Astrocyte (in vitro differentiated cells and primary cell): Measurements from ENCODE around the gene ULK4. TPM values are rescaled to one million over a fixed set of nuclear protein-coding genes. Genes with fewer than 3 reads are reported as not detected.

Experiments used
- DNase-seq: peaks from one replicate; pipeline ENCODE4 v3.0.0-alpha.2; 2010; ENCODE audit warnings: low read depth
- FAIRE-seq: peaks from 2 replicates; lab custom pipeline; 2011; peaks lifted over from hg19 to GRCh38; lab: Jason Lieb, UNC
- H2AFZ ChIP-seq: 2 replicates; pipeline ENCODE4 v1.6.0; 2012; ENCODE audit warnings: low read depth, low read length, inconsistent platforms
- H3K27ac ChIP-seq: 2 replicates; pipeline ENCODE4 v1.5.1; 2011; ENCODE audit warnings: low read depth, low read length, inconsistent platforms
- H3K27me3 ChIP-seq: 2 replicates; pipeline ENCODE4 v1.6.0; 2011; ENCODE audit warnings: low read length, inconsistent platforms; ENCODE audit not compliant: insufficient read depth
- H3K36me3 ChIP-seq: 2 replicates; pipeline ENCODE4 v1.5.1; 2011; ENCODE audit warnings: low read length, inconsistent platforms; ENCODE audit not compliant: insufficient read depth
- H3K4me1 ChIP-seq: 2 replicates; pipeline ENCODE4 v1.5.1; 2011; ENCODE audit warnings: low read length, inconsistent platforms; ENCODE audit not compliant: insufficient read depth
- H3K4me2 ChIP-seq: 2 replicates; pipeline ENCODE4 v1.6.0; 2012; ENCODE audit warnings: low read length, inconsistent platforms
- H3K4me3 ChIP-seq: 2 replicates; pipeline ENCODE4 v1.5.1; 2011; ENCODE audit warnings: low read depth, mild to moderate bottlenecking, low read length, inconsistent platforms; ENCODE audit not compliant: insufficient read depth
- H3K79me2 ChIP-seq: 2 replicates; pipeline ENCODE4 v1.6.0; 2012; ENCODE audit warnings: mild to moderate bottlenecking, low read length, inconsistent platforms; ENCODE audit not compliant: insufficient read depth
- H3K9ac ChIP-seq: 2 replicates; pipeline ENCODE4 v1.6.0; 2012; ENCODE audit warnings: mild to moderate bottlenecking, low read length, inconsistent platforms
- H3K9me3 ChIP-seq: 2 replicates; pipeline ENCODE4 v1.5.1; 2012; ENCODE audit warnings: low read depth, mild to moderate bottlenecking, low read length, inconsistent platforms; ENCODE audit not compliant: insufficient read depth
- H4K20me1 ChIP-seq: 2 replicates; pipeline ENCODE4 v1.6.0; 2012; ENCODE audit warnings: low read length, inconsistent platforms; ENCODE audit not compliant: insufficient read depth
- H3K27ac Mint-ChIP-seq: one replicate; pipeline ENCODE4 v1.8.0; 2021; ENCODE audit warnings: mild to moderate bottlenecking, mixed read lengths; ENCODE audit not compliant: unreplicated experiment
- H3K27me3 Mint-ChIP-seq: one replicate; pipeline ENCODE4 v1.8.0; 2021; ENCODE audit warnings: low read depth, mixed read lengths; ENCODE audit not compliant: unreplicated experiment
- H3K36me3 Mint-ChIP-seq: one replicate; pipeline ENCODE4 v1.8.0; 2021; ENCODE audit warnings: low read depth, mixed read lengths; ENCODE audit not compliant: unreplicated experiment
- H3K4me1 Mint-ChIP-seq: one replicate; pipeline ENCODE4 v1.8.0; 2021; ENCODE audit warnings: low read depth, mixed read lengths; ENCODE audit not compliant: unreplicated experiment
- H3K4me3 Mint-ChIP-seq: one replicate; pipeline ENCODE4 v1.8.0; 2021; ENCODE audit warnings: mild to moderate bottlenecking, moderate library complexity, mixed read lengths; ENCODE audit not compliant: unreplicated experiment
- H3K9me3 Mint-ChIP-seq: one replicate; pipeline ENCODE4 v1.8.0; 2021; ENCODE audit warnings: mild to moderate bottlenecking, mixed read lengths; ENCODE audit not compliant: unreplicated experiment
- EZH2 ChIP-seq: IDR thresholded peaks from 2 replicates; pipeline ENCODE4 v1.6.1; 2012; ENCODE audit warnings: mild to moderate bottlenecking, low read length, inconsistent platforms; ENCODE audit not compliant: insufficient read depth
- total RNA-seq: library from RNA; stranded (reverse); gene quantifications from 2 replicates; pipeline ENCODE4 v1.2.1, GENCODE V29; 2021
- TF ChIP-seq, protein P1 (sequence below): IDR thresholded peaks from 2 replicates; pipeline ENCODE4 v1.5.1; 2011; ENCODE audit warnings: low read depth, mild to moderate bottlenecking, inconsistent platforms, low read length, moderate library complexity; ENCODE audit not compliant: insufficient read depth

Gene ULK4
- total RNA-seq, 1 donor from 2014 or later, result 6.6 TPM

DNA sequence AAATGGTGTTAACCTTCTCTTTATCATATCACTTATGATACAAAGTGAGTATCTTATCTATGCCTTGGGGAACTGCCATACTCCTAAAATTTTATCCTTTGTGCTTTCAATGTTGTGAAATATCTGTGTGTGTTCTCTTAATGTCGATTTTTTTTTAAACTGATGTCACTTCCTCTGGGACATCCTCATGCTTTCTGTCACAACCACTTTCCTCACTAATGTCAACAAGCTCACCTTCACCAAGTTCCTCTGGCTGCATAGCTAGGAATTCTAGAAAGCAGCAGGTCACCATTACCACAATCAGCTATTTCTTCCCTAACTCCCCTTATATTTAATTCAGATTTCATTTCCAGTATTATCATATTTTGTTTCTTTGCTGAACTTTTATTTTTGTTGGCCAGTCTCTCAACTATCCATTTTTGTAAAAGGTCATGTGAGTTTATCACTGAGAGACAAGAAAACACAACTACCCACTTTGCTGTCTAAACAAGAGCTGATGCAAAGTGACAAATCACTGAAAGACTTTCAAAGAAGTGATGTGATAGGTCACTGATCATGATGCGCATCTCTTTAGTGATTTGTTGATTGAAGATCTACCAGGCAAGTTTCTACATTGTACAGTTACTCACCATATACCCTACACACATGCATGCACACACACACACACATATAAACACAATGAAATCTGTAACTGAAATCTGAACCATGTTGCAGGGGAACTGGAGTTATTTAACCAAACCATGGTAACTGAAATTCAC, 369.0 kb downstream of the ULK4 start:
- no peak for FAIRE-seq
- H3K9me3 Mint-ChIP-seq, result no peaks in the 10 kb centered on the region
- no peaks in the 10 kb centered on the region for H4K20me1 ChIP-seq
- no peak overlapping the region for H2AFZ ChIP-seq
- H3K27ac Mint-ChIP-seq, result no peak overlapping the region
- peaks cover 2% of the 10 kb centered on the region for H3K27me3 Mint-ChIP-seq
- H3K27ac ChIP-seq, result no peak overlapping the region
- no peak overlapping the region for H3K4me3 ChIP-seq
- no peaks in the 10 kb centered on the region for H3K9me3 ChIP-seq
- H3K4me1 Mint-ChIP-seq, result peaks cover 7% of the 10 kb centered on the region
- no peak overlapping the region for H3K4me2 ChIP-seq
- no peak for TF ChIP-seq EZH2
- TF ChIP-seq, protein P1, sequence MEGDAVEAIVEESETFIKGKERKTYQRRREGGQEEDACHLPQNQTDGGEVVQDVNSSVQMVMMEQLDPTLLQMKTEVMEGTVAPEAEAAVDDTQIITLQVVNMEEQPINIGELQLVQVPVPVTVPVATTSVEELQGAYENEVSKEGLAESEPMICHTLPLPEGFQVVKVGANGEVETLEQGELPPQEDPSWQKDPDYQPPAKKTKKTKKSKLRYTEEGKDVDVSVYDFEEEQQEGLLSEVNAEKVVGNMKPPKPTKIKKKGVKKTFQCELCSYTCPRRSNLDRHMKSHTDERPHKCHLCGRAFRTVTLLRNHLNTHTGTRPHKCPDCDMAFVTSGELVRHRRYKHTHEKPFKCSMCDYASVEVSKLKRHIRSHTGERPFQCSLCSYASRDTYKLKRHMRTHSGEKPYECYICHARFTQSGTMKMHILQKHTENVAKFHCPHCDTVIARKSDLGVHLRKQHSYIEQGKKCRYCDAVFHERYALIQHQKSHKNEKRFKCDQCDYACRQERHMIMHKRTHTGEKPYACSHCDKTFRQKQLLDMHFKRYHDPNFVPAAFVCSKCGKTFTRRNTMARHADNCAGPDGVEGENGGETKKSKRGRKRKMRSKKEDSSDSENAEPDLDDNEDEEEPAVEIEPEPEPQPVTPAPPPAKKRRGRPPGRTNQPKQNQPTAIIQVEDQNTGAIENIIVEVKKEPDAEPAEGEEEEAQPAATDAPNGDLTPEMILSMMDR, result no peak
- H3K36me3 ChIP-seq, result no peaks in the 10 kb centered on the region
- H3K36me3 Mint-ChIP-seq, result no peaks in the 10 kb centered on the region
- no peak overlapping the region for H3K4me3 Mint-ChIP-seq
- no peak for DNase-seq
- H3K9ac ChIP-seq, result no peak overlapping the region
- H3K79me2 ChIP-seq, result no peaks in the 10 kb centered on the region
- no peaks in the 10 kb centered on the region for H3K27me3 ChIP-seq
- H3K4me1 ChIP-seq, result no peaks in the 10 kb centered on the region

DNA sequence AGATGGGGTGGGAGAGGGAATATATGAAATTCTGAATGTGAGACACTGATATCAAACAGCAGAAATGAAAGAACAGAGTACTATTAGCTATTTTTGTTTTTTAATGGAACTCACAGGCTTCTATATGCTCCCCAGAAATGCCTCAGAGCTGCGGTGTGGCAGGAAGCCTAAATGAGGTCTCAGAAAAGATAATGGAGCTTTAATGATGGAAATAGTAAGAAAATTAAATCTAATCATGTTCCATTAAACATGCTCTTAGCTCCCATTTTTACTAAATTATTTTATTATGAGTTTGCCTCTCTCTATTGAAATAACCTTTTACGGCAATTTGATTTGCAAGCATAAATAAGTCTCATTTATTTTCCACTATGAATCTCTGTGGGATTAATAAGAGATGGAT, 378.9 kb downstream of the ULK4 start:
- no peaks in the 10 kb centered on the region for H3K79me2 ChIP-seq
- H4K20me1 ChIP-seq, result no peaks in the 10 kb centered on the region
- no peak overlapping the region for H3K4me3 Mint-ChIP-seq
- TF ChIP-seq, protein P1, result no peak
- no peak for TF ChIP-seq EZH2
- H3K9me3 Mint-ChIP-seq, result peaks cover 2% of the 10 kb centered on the region
- no peaks in the 10 kb centered on the region for H3K9me3 ChIP-seq
- H3K27me3 ChIP-seq, result no peaks in the 10 kb centered on the region
- no peak overlapping the region for H3K4me2 ChIP-seq
- no peak for DNase-seq
- no peak overlapping the region for H3K9ac ChIP-seq
- peaks cover 16% of the 10 kb centered on the region for H3K4me1 Mint-ChIP-seq
- H3K27ac ChIP-seq, result no peak overlapping the region
- no peak for FAIRE-seq
- H3K27ac Mint-ChIP-seq, result no peak overlapping the region
- H2AFZ ChIP-seq, result no peak overlapping the region
- H3K4me1 ChIP-seq, result no peaks in the 10 kb centered on the region
- H3K4me3 ChIP-seq, result no peak overlapping the region
- H3K36me3 Mint-ChIP-seq, result peaks cover 1% of the 10 kb centered on the region
- no peaks in the 10 kb centered on the region for H3K27me3 Mint-ChIP-seq
- H3K36me3 ChIP-seq, result no peaks in the 10 kb centered on the region

DNA sequence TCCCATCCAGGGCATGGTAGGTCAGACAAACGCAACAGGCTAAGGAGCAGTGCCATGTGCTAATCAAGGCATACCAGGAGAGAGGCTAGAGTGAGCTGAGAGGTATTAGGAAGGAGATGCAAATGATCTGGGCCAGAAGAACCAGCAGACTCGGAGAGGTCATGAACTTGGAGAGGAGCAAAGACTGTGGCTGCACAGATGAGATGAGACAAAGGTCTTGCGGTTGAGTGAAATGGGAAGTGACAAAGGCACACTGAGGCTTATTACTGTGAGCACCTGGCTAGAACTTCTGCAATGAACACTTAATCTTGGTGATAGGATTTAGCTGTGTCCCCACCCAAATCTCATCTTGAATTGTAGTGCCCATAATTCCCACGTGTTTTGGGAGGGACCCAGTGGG, 380.2 kb downstream of the ULK4 start:
- H3K4me3 Mint-ChIP-seq, result no peak overlapping the region
- no peak for FAIRE-seq

More for the DNA sequence above, 380.2 kb downstream of the ULK4 start:
- no peak for DNase-seq
- no peak overlapping the region for H3K4me2 ChIP-seq
- H3K4me1 Mint-ChIP-seq, result peaks cover 16% of the 10 kb centered on the region
- no peak overlapping the region for H3K4me3 ChIP-seq
- peaks cover 1% of the 10 kb centered on the region for H3K36me3 Mint-ChIP-seq
- no peak overlapping the region for H3K9ac ChIP-seq
- no peak for TF ChIP-seq EZH2
- TF ChIP-seq, protein P1, result no peak
- no peaks in the 10 kb centered on the region for H3K4me1 ChIP-seq
- no peak overlapping the region for H2AFZ ChIP-seq
- H4K20me1 ChIP-seq, result no peaks in the 10 kb centered on the region
- H3K36me3 ChIP-seq, result no peaks in the 10 kb centered on the region
- H3K27me3 ChIP-seq, result no peaks in the 10 kb centered on the region
- no peak overlapping the region for H3K27ac Mint-ChIP-seq
- H3K9me3 Mint-ChIP-seq, result peaks cover 2% of the 10 kb centered on the region
- H3K9me3 ChIP-seq, result no peaks in the 10 kb centered on the region
- no peaks in the 10 kb centered on the region for H3K27me3 Mint-ChIP-seq
- no peak overlapping the region for H3K27ac ChIP-seq
- H3K79me2 ChIP-seq, result no peaks in the 10 kb centered on the region
